Smooth muscle cell (in vitro differentiated cells): ENCODE results near the gene RABEPK. TPM values are rescaled to one million over a fixed set of nuclear protein-coding genes. Genes with fewer than 3 reads are reported as not detected.

Experiments used
- DNase-seq: peaks from one replicate; lab custom pipeline; 2025; ENCODE audit not compliant: unreplicated experiment; lab: John Stamatoyannopoulos, UW
- H2AFZ ChIP-seq: fragments of 200-600 bp; sonication (generic); 2 replicates; pipeline ENCODE4 v1.6.0; 2016; ENCODE audit warnings: antibody characterized with exemption, low read depth, mild to moderate bottlenecking
- H3F3A ChIP-seq: fragments of 200-600 bp; sonication (generic); 2 replicates; pipeline ENCODE4 v1.6.0; 2017; ENCODE audit warnings: antibody characterized with exemption, low read depth
- H3K27ac ChIP-seq: fragments of 200-600 bp; sonication (generic); 2 replicates; pipeline ENCODE4 v1.5.1; 2016; ENCODE audit warnings: low read depth, mild to moderate bottlenecking
- H3K27me3 ChIP-seq: fragments of 200-600 bp; sonication (generic); 2 replicates; pipeline ENCODE4 v1.6.1; 2016; ENCODE audit warnings: low read depth, mild to moderate bottlenecking
- H3K36me3 ChIP-seq: fragments of 200-600 bp; sonication (generic); 2 replicates; pipeline ENCODE4 v1.5.1; 2016; ENCODE audit warnings: low read depth
- H3K4me1 ChIP-seq: fragments of 200-600 bp; sonication (generic); 2 replicates; pipeline ENCODE4 v1.5.1; 2016; ENCODE audit warnings: low read depth
- H3K4me2 ChIP-seq: fragments of 200-600 bp; sonication (generic); 2 replicates; pipeline ENCODE4 v1.6.0; 2016; ENCODE audit warnings: mild to moderate bottlenecking
- H3K4me3 ChIP-seq: fragments of 200-600 bp; sonication (generic); 2 replicates; pipeline ENCODE4 v1.5.1; 2016; ENCODE audit warnings: mild to moderate bottlenecking
- H3K79me2 ChIP-seq: fragments of 200-600 bp; sonication (generic); 2 replicates; pipeline ENCODE4 v1.6.0; 2016; ENCODE audit warnings: low read depth, mild to moderate bottlenecking
- H3K9ac ChIP-seq: fragments of 200-600 bp; sonication (generic); 2 replicates; pipeline ENCODE4 v1.6.0; 2016; ENCODE audit warnings: low read depth
- H3K9me3 ChIP-seq: fragments of 200-600 bp; sonication (generic); replicated peaks from 2 replicates; pipeline ENCODE4 v1.5.1; 2016; ENCODE audit warnings: low read depth
- H4K20me1 ChIP-seq: fragments of 200-600 bp; sonication (generic); 2 replicates; pipeline ENCODE4 v1.6.0; 2016; ENCODE audit warnings: low read depth
- WGBS: methylation state at CpG from one replicate; pipeline ENCODE4 v1.1.7; 2016; ENCODE audit warnings: low lambda C conversion rate; 5-methylcytosine and 5-hydroxymethylcytosine counted together
- polyA plus RNA-seq: library from polyadenylated mRNA; unstranded; fragments of >200 nt; fragmentation: Nextera tagmentation; extraction: Ambion mirVana; gene quantifications from 2 replicates; pipeline ENCODE4 v1.2.1, GENCODE V29; 2016
- total RNA-seq: library from RNA; depleted of rRNA; stranded (reverse); fragments of >200 nt; gene quantifications from 2 replicates; pipeline ENCODE4 v1.2.3, GENCODE V29; 2014
- TF ChIP-seq, protein P1 (sequence below): fragments of 200-600 bp; sonication (generic); IDR thresholded peaks from 2 replicates; pipeline ENCODE4 v1.5.1; 2017; ENCODE audit warnings: borderline replicate concordance, mild to moderate bottlenecking, antibody characterized with exemption; ENCODE audit not compliant: insufficient read depth, poor library complexity, severe bottlenecking

RABEPK gene
- total and polyA plus RNA-seq, 2 experiments from 2014 or later, result 20.9 to 42.9 TPM

GRCh38 chr9:125238127-125238914, 38.0 kb downstream of the RABEPK start:
- peak overlapping the region; percentile 93 for H3K4me2 ChIP-seq
- peaks cover 24% of the 10 kb centered on the region for H3K36me3 ChIP-seq
- no peak overlapping the region for H2AFZ ChIP-seq
- H3K79me2 ChIP-seq, result peaks cover 60% of the 10 kb centered on the region
- peaks cover 71% of the 10 kb centered on the region for H4K20me1 ChIP-seq
- TF ChIP-seq, protein P1, sequence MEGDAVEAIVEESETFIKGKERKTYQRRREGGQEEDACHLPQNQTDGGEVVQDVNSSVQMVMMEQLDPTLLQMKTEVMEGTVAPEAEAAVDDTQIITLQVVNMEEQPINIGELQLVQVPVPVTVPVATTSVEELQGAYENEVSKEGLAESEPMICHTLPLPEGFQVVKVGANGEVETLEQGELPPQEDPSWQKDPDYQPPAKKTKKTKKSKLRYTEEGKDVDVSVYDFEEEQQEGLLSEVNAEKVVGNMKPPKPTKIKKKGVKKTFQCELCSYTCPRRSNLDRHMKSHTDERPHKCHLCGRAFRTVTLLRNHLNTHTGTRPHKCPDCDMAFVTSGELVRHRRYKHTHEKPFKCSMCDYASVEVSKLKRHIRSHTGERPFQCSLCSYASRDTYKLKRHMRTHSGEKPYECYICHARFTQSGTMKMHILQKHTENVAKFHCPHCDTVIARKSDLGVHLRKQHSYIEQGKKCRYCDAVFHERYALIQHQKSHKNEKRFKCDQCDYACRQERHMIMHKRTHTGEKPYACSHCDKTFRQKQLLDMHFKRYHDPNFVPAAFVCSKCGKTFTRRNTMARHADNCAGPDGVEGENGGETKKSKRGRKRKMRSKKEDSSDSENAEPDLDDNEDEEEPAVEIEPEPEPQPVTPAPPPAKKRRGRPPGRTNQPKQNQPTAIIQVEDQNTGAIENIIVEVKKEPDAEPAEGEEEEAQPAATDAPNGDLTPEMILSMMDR, result no peak
- peaks cover 47% of the 10 kb centered on the region for H3K4me1 ChIP-seq
- H3F3A ChIP-seq, result peaks cover 42% of the 10 kb centered on the region
- peak overlapping the region; percentile 98 for H3K4me3 ChIP-seq
- DNase-seq, result no peak
- H3K9me3 ChIP-seq, result no peaks in the 10 kb centered on the region
- 92% methylated on average over 7 of the region's 7 CpGs for WGBS
- no peaks in the 10 kb centered on the region for H3K27me3 ChIP-seq
- peak overlapping the region; percentile 97 for H3K27ac ChIP-seq
- H3K9ac ChIP-seq, result peak overlapping the region; percentile 99

- peaks cover 24% of the 10 kb centered on the region for H3K36me3 ChIP-seq
- H3K4me2 ChIP-seq, result peak overlapping the region; percentile 93
- peaks cover 41% of the 10 kb centered on the region for H3F3A ChIP-seq
- TF ChIP-seq, protein P1, result no peak
- WGBS, result 91% methylated on average over 14 of the region's 14 CpGs
- peaks cover 69% of the 10 kb centered on the region for H4K20me1 ChIP-seq
- DNase-seq, result no peak
- H3K9me3 ChIP-seq, result no peaks in the 10 kb centered on the region
- peak overlapping the region; percentile 98 for H3K4me3 ChIP-seq
- H3K4me1 ChIP-seq, result peaks cover 47% of the 10 kb centered on the region
- peak overlapping the region; percentile 99 for H3K9ac ChIP-seq
- H2AFZ ChIP-seq, result no peak overlapping the region
- H3K79me2 ChIP-seq, result peaks cover 60% of the 10 kb centered on the region
- H3K27ac ChIP-seq, result peak overlapping the region; percentile 97
- no peaks in the 10 kb centered on the region for H3K27me3 ChIP-seq
Measured at GRCh38 chr9:125238915-125239446, 38.6 kb downstream of the RABEPK start.

GRCh38 chr9:125239631-125240597, 39.6 kb downstream of the RABEPK start:
- H3K27me3 ChIP-seq, result no peaks in the 10 kb centered on the region
- H3K9ac ChIP-seq, result peak overlapping the region; percentile 99
- H3K27ac ChIP-seq, result peak overlapping the region; percentile 97
- peak overlapping the region; percentile 98 for H3K4me3 ChIP-seq
- peaks cover 24% of the 10 kb centered on the region for H3K36me3 ChIP-seq
- peaks cover 47% of the 10 kb centered on the region for H3K4me1 ChIP-seq
- peaks cover 35% of the 10 kb centered on the region for H3F3A ChIP-seq
- H2AFZ ChIP-seq, result no peak overlapping the region
- peak overlapping the region; percentile 93 for H3K4me2 ChIP-seq
- peaks cover 61% of the 10 kb centered on the region for H4K20me1 ChIP-seq
- TF ChIP-seq, protein P1, result no peak
- 33% methylated on average over 8 of the region's 8 CpGs for WGBS
- no peaks in the 10 kb centered on the region for H3K9me3 ChIP-seq
- H3K79me2 ChIP-seq, result peaks cover 60% of the 10 kb centered on the region
- no peak for DNase-seq
